GM12874 (cell line): ENCODE results near the gene ARHGEF39.

ENCODE experiments used
- CTCF ChIP-seq: IDR thresholded peaks from 2 replicates; pipeline ENCODE4 v1.5.1; 2011; ENCODE audit warnings: low read depth, mild to moderate bottlenecking, control low read depth, low read length, moderate library complexity; ENCODE audit not compliant: insufficient read depth

The ARHGEF39 gene

DNA sequence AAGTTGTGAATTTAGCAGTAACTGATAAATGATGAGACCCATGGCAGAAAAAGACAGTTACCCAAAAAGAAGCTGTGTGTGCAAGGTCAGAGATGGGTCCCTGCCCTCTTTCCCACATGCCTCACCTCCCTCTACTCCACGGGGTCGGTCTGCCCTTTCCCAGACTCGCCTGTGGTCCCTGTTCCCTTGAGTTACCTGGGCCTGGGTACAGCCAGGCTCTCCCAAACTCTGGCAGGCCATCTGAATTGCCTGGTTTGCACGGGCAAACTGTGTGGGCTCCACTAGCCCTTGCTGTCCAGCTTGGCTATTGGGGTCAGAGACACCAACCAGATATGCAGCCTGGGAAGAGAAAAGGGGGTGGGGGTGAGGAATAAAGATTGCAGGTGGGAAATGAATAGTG, 43.2 kb upstream of the ARHGEF39 start:
- no peak for TF ChIP-seq CTCF

GRCh38 chr9:35706951-35707350, 42.0 kb upstream of the ARHGEF39 start:
- TF ChIP-seq CTCF, result no peak

GRCh38 chr9:35705836-35706430, 40.9 kb upstream of the ARHGEF39 start:
- TF ChIP-seq CTCF, result no peak

DNA sequence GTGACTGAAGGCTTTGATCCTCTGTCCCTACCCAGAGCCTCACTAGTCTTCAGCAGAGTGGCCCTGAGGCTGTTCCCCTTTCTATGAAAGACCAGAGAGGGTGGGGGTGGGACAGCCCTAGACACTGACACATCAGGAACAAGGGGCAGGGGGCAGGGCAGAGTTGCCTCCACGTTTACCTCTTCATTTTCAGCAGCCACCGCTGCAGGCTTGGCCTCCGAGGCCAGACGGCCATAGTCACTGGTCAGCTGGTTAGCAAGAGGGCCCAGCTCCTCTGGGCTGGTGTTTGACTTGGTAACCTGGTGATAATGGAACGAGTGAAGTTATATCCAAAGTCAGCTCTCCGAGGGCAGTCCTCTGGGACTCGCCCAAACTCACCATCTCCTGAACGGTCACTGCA, 40.4 kb upstream of the ARHGEF39 start:
- no peak for TF ChIP-seq CTCF

DNA sequence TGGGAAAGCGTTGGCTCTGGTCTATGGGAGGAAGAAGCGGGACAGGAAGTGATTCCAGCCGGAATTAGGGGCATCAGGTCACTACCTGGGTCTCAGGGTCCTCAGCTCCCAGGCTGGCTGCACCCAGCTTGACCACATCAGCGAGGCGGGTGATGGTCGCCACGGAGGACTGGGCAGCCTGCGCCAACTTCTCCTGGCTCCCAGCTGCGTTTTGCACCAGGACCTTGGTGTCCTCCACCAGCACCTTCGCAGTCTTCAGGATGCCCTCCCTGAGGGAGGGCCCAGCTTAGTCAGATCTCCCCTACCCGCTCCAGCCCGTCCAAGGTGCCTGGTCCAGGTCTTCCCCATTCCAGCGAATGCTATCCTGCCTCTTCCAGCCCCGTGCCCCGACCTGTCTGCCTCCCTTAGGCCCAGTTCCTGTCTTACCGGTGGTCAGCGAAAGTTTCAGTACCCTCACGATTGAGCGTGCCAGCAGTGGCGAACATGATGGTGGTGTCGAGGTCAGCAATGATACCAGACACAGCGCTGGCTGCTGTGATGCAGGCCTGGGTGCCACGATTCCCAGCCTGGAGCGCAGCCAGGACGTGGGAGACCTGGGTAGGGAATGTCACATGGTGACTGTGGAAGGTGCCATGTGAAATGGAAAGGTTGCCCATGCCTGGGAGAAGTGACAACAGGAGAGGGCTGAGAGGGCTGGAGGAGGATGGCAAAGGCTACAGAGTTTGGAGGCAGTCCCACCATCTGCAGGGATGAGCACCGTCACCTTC, 39.1 kb upstream of the ARHGEF39 start:
- TF ChIP-seq CTCF, result no peak

DNA sequence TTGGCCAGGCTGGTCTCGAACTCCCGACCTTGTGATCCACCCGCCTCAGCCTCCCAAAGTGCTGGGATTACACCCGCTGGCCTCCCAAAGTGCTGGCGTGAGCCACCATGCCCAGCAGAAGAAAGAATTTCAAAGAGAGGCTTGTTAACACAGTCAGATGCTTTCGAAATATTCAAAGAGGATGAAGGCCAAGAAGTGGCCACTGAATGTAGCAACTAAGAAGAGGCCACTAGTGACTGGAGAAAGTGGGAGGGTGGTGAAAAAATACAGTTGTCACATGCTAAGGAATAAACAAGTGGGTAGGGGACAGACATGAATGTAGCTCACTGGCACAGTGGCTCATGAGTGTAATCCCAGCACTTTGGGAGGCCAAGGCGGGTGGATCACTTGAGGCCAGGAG, 37.7 kb upstream of the ARHGEF39 start:
- no peak for TF ChIP-seq CTCF

GRCh38 chr9:35700942-35701341, 35.9 kb upstream of the ARHGEF39 start:
- no peak for TF ChIP-seq CTCF
